ENCODE measurements around the gene AMTN.
"Not testable (repeated sequence)": the region's sequence is repeated elsewhere in the genome, so short reads cannot be mapped to it uniquely, and the experiment has no call there.

Gene AMTN

GRCh38 chr4:70518269-70518668 lies at the start of gene AMTN:
TSS of gene AMTN (plus strand) at chr4:70518569. CDS start at chr4:70518778, 209 bp downstream.
- no peak for DNase-seq

GRCh38 chr4:70471897-70472296 lies 46.5 kb upstream of the AMTN start, which contains the start of gene MUC7:
TSS of gene MUC7 (plus strand) at chr4:70472197. CDS start at chr4:70474022, 1,825 bp downstream.
- DNase-seq = no peak

- no peak for DNase-seq
These were observed 44.7 kb upstream of the AMTN start for GRCh38 chr4:70473679-70474078.

- no peak for DNase-seq
These were observed 29.6 kb upstream of the AMTN start for GRCh38 chr4:70488748-70489147.

GRCh38 chr4:70496231-70496630 lies 22.1 kb upstream of the AMTN start:
- DNase-seq = no peak

- not testable (repeated sequence) for DNase-seq
These were observed 16.5 kb upstream of the AMTN start for GRCh38 chr4:70501838-70502237.

GRCh38 chr4:70504733-70505132 lies 13.6 kb upstream of the AMTN start:
- DNase-seq = no peak

- DNase-seq = peak; percentile 10
These were observed 13.1 kb upstream of the AMTN start for GRCh38 chr4:70505151-70505748.

- no peak for DNase-seq
These were observed 9.6 kb upstream of the AMTN start for GRCh38 chr4:70508801-70509200.

- no peak for DNase-seq
These were observed 7.0 kb upstream of the AMTN start for GRCh38 chr4:70511365-70511764.

GRCh38 chr4:70515367-70516250 lies 2.8 kb upstream of the AMTN start:
- no peak for DNase-seq

GRCh38 chr4:70518716-70519115 lies 347 bp downstream of the AMTN start:
- DNase-seq = no peak

GRCh38 chr4:70522626-70523025 lies 4.3 kb downstream of the AMTN start:
- no peak for DNase-seq

GRCh38 chr4:70530997-70531396 lies 12.6 kb downstream of the AMTN start:
- no peak for DNase-seq

- DNase-seq = no peak
These were observed 13.6 kb downstream of the AMTN start for GRCh38 chr4:70531981-70532380.

GRCh38 chr4:70533211-70533610 lies 14.8 kb downstream of the AMTN start:
- no peak for DNase-seq

- no peak for DNase-seq
These were observed 15.4 kb downstream of the AMTN start for GRCh38 chr4:70533791-70534190.

- not testable (repeated sequence) for DNase-seq
These were observed 16.5 kb downstream of the AMTN start for GRCh38 chr4:70534886-70535285.

- no peak for DNase-seq
These were observed 20.5 kb downstream of the AMTN start for GRCh38 chr4:70538869-70539268.

GRCh38 chr4:70544279-70544868 lies 26.0 kb downstream of the AMTN start:
- DNase-seq = no peak

- DNase-seq = no peak
These were observed 38.5 kb downstream of the AMTN start for GRCh38 chr4:70556856-70557255.

GRCh38 chr4:70559211-70559830 lies 41.0 kb downstream of the AMTN start:
- peak; percentile 5 for DNase-seq

- DNase-seq = no peak
These were observed 41.6 kb downstream of the AMTN start for GRCh38 chr4:70559924-70560323.
